Measurements from ENCODE around the gene ICE2. TPM values are rescaled to one million over a fixed set of nuclear protein-coding genes. Genes with fewer than 3 reads are reported as not detected.

Gene ICE2
- total RNA-seq, 1 experiment from 2014 or later: 42.3 TPM

DNA sequence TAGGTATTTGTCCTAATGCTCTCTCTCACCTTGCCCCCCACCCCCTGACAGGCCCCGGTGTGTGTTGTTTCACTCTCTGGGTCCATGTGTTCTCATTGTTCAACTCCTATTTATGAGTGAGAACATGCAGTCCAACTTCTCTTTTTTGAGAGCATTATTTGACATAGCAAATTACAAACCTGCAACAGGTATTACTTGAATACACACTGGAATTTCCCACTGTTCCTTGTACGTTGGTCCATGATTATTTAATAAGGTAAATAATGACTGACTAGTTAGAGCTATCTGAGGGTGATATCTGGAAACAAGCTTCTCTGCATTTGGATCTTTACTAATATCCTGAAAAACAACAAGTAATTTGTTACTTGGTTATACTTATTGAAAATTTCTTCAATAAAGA, 24.1 kb downstream of the ICE2 start:
- Mint-ChIP-seq H3K4me3 (ENCODE audit: unreplicated experiment) (no peak overlapping the region), H3K36me3 (ENCODE audit: insufficient read depth, unreplicated experiment) (peaks cover 45% of the 10 kb centered on the region), H3K27me3 (ENCODE audit: insufficient read depth, unreplicated experiment) (no peaks in the 10 kb centered on the region), H3K9me3 (ENCODE audit: unreplicated experiment) (no peaks in the 10 kb centered on the region), H3K4me1 (ENCODE audit: low read depth, unreplicated experiment) (peaks cover 6% of the 10 kb centered on the region), H3K27ac (ENCODE audit: unreplicated experiment) (no peak overlapping the region)
- Histone ChIP-seq H3K9me3 (no peaks in the 10 kb centered on the region), H3K27me3 (replicated peaks; ENCODE audit: control insufficient read depth, insufficient read depth, low read length) (no peaks in the 10 kb centered on the region), H3K4me3 (ENCODE audit: low read depth, low read length) (no peak overlapping the region), H3K4me1 (peaks cover 23% of the 10 kb centered on the region), H3K36me3 (ENCODE audit: control insufficient read depth, insufficient read depth, low read length) (no peaks in the 10 kb centered on the region)
- intact Hi-C loops (cut with micrococcal nuclease; ENCODE audit: unreplicated experiment): loop anchor here (5.0 kb wide), 1 partner anchor 58 kb away; the partner anchor contains the start of gene ANXA2
- no TSS peak for BruUV-seq (replicated peaks)
- CTCF ChIA-PET: no interaction called here
- POLR2A ChIA-PET: no interaction called here
- no peak for DNase-seq
- TF ChIP-seq, protein P1, sequence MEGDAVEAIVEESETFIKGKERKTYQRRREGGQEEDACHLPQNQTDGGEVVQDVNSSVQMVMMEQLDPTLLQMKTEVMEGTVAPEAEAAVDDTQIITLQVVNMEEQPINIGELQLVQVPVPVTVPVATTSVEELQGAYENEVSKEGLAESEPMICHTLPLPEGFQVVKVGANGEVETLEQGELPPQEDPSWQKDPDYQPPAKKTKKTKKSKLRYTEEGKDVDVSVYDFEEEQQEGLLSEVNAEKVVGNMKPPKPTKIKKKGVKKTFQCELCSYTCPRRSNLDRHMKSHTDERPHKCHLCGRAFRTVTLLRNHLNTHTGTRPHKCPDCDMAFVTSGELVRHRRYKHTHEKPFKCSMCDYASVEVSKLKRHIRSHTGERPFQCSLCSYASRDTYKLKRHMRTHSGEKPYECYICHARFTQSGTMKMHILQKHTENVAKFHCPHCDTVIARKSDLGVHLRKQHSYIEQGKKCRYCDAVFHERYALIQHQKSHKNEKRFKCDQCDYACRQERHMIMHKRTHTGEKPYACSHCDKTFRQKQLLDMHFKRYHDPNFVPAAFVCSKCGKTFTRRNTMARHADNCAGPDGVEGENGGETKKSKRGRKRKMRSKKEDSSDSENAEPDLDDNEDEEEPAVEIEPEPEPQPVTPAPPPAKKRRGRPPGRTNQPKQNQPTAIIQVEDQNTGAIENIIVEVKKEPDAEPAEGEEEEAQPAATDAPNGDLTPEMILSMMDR (IDR thresholded peaks at IDR 0.05; ENCODE audit: insufficient read depth in 1 of 2, low read depth in 1 of 2, low read length in 1 of 2, severe bottlenecking in 1 of 2, unreplicated experiment in 1 of 2): no peak

DNA sequence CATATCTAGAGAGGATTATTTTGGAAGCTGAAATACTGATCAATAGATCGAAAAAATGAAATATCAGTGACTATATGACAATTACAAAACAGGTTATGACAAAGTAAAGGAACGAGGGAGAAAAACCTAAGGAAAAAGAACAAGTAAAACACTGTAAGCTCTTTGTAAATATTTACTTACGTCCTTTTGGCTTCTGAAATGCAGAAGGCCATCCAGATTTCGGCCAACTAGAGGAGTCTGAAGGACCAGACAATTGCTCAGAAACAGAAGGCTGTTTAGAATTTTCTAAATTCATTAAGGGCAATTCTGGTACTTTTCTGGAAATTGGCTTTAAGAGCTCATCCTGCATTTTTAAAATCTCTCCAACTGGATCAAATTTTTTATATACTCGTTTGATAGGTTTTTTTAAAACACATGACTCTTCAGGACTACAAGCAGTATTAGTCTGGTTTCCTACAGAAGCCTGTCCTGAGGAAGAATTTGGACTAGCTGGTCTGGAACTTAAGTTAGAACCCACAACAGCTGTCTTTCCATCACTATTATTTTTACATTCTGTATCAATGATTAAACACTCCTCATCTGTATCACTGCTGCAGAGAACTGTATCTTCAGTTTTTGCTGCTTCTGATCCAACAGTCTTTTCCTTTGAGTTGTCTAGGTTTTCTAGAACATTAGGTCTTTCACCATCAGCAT, 30.1 kb downstream of the ICE2 start:
- ChIA-PET POLR2A (no interaction called here), CTCF (no interaction called here)
- Mint-ChIP-seq H3K27me3 (ENCODE audit: insufficient read depth, unreplicated experiment) (no peaks in the 10 kb centered on the region), H3K4me3 (ENCODE audit: unreplicated experiment) (no peak overlapping the region), H3K9me3 (ENCODE audit: unreplicated experiment) (no peaks in the 10 kb centered on the region), H3K4me1 (ENCODE audit: low read depth, unreplicated experiment) (peaks cover 16% of the 10 kb centered on the region), H3K27ac (ENCODE audit: unreplicated experiment) (no peak overlapping the region), H3K36me3 (ENCODE audit: insufficient read depth, unreplicated experiment) (peaks cover 51% of the 10 kb centered on the region)
- no peaks in the 10 kb centered on the region for H3K36me3 ChIP-seq (ENCODE audit: control insufficient read depth, insufficient read depth, low read length)
- intact Hi-C loops (cut with micrococcal nuclease; ENCODE audit: unreplicated experiment): no loop called here
- no peaks in the 10 kb centered on the region for H3K9me3 ChIP-seq
- no TSS peak for BruUV-seq (replicated peaks)
- H3K27me3 ChIP-seq (replicated peaks; ENCODE audit: control insufficient read depth, insufficient read depth, low read length): no peaks in the 10 kb centered on the region
- no peaks in the 10 kb centered on the region for H3K4me1 ChIP-seq
- no peak overlapping the region for H3K4me3 ChIP-seq (ENCODE audit: low read depth, low read length)
- no peak for DNase-seq
- TF ChIP-seq, protein P1 (IDR thresholded peaks at IDR 0.05; ENCODE audit: insufficient read depth in 1 of 2, low read depth in 1 of 2, low read length in 1 of 2, severe bottlenecking in 1 of 2, unreplicated experiment in 1 of 2): no peak

DNA sequence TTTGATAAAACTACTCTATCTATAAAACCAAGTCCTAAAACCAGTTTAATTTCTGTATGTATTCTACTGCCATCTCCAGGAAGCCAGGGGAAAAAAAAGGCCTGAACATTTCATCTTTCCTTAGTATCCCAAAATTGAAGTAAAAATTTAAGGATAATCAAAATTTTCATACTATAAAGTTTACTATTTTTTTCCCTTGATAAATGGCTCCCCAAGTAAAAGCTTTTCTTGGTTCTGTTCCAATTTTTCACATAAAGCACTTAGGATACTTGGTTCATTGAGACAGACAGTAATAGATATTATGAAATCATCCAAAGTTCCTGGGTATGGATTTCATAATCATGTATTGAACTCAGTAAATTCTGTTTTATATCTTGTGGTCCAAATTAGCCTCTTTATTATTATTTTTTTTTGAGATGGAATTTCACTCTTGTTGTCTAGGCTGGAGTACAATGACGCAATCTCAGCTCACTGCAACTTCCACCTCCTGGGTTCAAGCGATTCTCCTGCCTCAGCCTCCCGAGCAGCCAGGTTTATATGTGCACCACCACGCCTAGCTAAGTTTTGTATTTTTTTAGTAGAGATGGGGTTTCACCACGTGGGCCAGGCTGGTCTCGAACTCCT, 34.5 kb downstream of the ICE2 start:
- Mint-ChIP-seq H3K9me3 (ENCODE audit: unreplicated experiment) (no peaks in the 10 kb centered on the region), H3K4me3 (ENCODE audit: unreplicated experiment) (no peak overlapping the region), H3K4me1 (ENCODE audit: low read depth, unreplicated experiment) (peaks cover 16% of the 10 kb centered on the region), H3K27ac (ENCODE audit: unreplicated experiment) (no peak overlapping the region), H3K27me3 (ENCODE audit: insufficient read depth, unreplicated experiment) (no peaks in the 10 kb centered on the region), H3K36me3 (ENCODE audit: insufficient read depth, unreplicated experiment) (peaks cover 17% of the 10 kb centered on the region)
- intact Hi-C loops (cut with micrococcal nuclease; ENCODE audit: unreplicated experiment): loop anchor here (2.0 to 5.0 kb wide), 2 partner anchors 47 to 86 kb away; partner anchors contain the start of gene ANXA2
- ChIA-PET CTCF (interaction anchor here (0.5 kb wide), 1 partner anchor 1389 kb away, joined by 3 read pairs; no protein-coding TSS in a partner anchor), POLR2A (no interaction called here)
- no peaks in the 10 kb centered on the region for H3K27me3 ChIP-seq (replicated peaks; ENCODE audit: control insufficient read depth, insufficient read depth, low read length)
- no peaks in the 10 kb centered on the region for H3K9me3 ChIP-seq
- no peak overlapping the region for H3K4me3 ChIP-seq (ENCODE audit: low read depth, low read length)
- no TSS peak for BruUV-seq (replicated peaks)
- TF ChIP-seq, protein P1 (IDR thresholded peaks at IDR 0.05; ENCODE audit: insufficient read depth in 1 of 2, low read depth in 1 of 2, low read length in 1 of 2, severe bottlenecking in 1 of 2, unreplicated experiment in 1 of 2): peak; percentile 32 to 54
- no peak for DNase-seq
- no peaks in the 10 kb centered on the region for H3K36me3 ChIP-seq (ENCODE audit: control insufficient read depth, insufficient read depth, low read length)
- no peaks in the 10 kb centered on the region for H3K4me1 ChIP-seq
